Body of pancreas (tissue), 4 donors: ENCODE measurements around the gene APBA1. TPM values are rescaled to one million over a fixed set of nuclear protein-coding genes. Genes with fewer than 3 reads are reported as not detected.

Experiments used
- ATAC-seq: fragments of 150-250 bp; one replicate; pipeline ENCODE4 v1.9.1; 2016
- DNase-seq, 4 donors: peaks; one replicate each; pipeline ENCODE4 v3.0.0-alpha.2; 2019
- H3K27ac ChIP-seq, 4 donors: fragments of 200-600 bp; sonication (generic); 1 replicate in 3 of 4; 2 replicates in 1 of 4; pipeline versions ENCODE4 v1.5.1 to v1.6.1; 2016 to 2019; ENCODE audit warnings: mild to moderate bottlenecking in 1 of 4, mixed read lengths in 1 of 4, moderate library complexity in 1 of 4
- H3K27me3 ChIP-seq, 2 donors: fragments of 200-600 bp; sonication (generic); one replicate each; pipeline ENCODE4 v1.6.0; 2016; ENCODE audit warnings: mild to moderate bottlenecking in 1 of 2
- H3K36me3 ChIP-seq, 2 donors: fragments of 200-600 bp; sonication (generic); replicated peaks in 1 of 2; 2 replicates each; pipeline ENCODE4 v1.5.1; 2016; ENCODE audit warnings: low read depth in 2 of 2; ENCODE audit not compliant: insufficient read depth in 1 of 2
- H3K4me1 ChIP-seq: fragments of 200-600 bp; sonication (generic); one replicate; pipeline ENCODE4 v1.6.0; 2016
- H3K4me3 ChIP-seq, 2 donors: fragments of 200-600 bp; sonication (generic); 1 replicate in 1 of 2; 2 replicates in 1 of 2; pipeline ENCODE4 v1.5.1; 2016 to 2019
- H3K9me3 ChIP-seq, 3 donors: fragments of 200-600 bp; sonication (generic); 1 replicate in 2 of 3; 2 replicates in 1 of 3; pipeline ENCODE4 v1.5.1; 2016
- CTCF ChIP-seq, 7 experiments: fragments of 450-650 bp in 4 of 7; fragments of 200-600 bp in 3 of 7; sonication (generic) in 3 of 7; IDR thresholded peaks; one replicate each; pipeline ENCODE4 v1.5.1; 2016 to 2019; ENCODE audit warnings: antibody characterized with exemption in 7 of 7
- POLR2A ChIP-seq, 3 donors: fragments of 450-650 bp; IDR thresholded peaks; one replicate each; pipeline ENCODE4 v1.6.1; 2016; ENCODE audit warnings: antibody characterized with exemption in 3 of 3, mild to moderate bottlenecking in 2 of 3
- WGBS, 2 donors: methylation state at CpG; one replicate each; pipeline ENCODE4 v1.1.5; 2017; 5-methylcytosine and 5-hydroxymethylcytosine counted together
- intact Hi-C: fragments of 100-400 bp; cut with DNase I; formaldehyde crosslinking; loops from one replicate; pipeline ENCODE4 v1.15.1; 2023
- total RNA-seq, 2 donors: library from RNA; depleted of rRNA; stranded (reverse); fragments of >200 nt; gene quantifications; one replicate each; pipeline ENCODE4 v1.1.0, GENCODE V29; 2016

The APBA1 gene
- total RNA-seq, 2 donors from 2014 or later: 3.3 to 3.6 TPM

- intact Hi-C loops: no loop called here
- no peak for ATAC-seq
- WGBS, 2 donors: 90 to 91% methylated on average over 15 of the region's 15 CpGs
Observed at GRCh38 chr9:69456201-69456600, 216.0 kb downstream of the APBA1 start.

GRCh38 chr9:69455311-69455710 is 216.9 kb downstream of the APBA1 start:
- no peak overlapping the region for H3K4me3 ChIP-seq
- H3K4me1 ChIP-seq: no peaks in the 10 kb centered on the region
- no peak for TF ChIP-seq CTCF (IDR thresholded peaks at IDR 0.05)
- TF ChIP-seq POLR2A (IDR thresholded peaks at IDR 0.05): no peak
- H3K9me3 ChIP-seq: no peaks in the 10 kb centered on the region
- no peak overlapping the region for H3K27ac ChIP-seq
- 91% methylated on average over 2 of the region's 2 CpGs; no CpG with 5 or more reads in 1 of the 2 donors for WGBS, 2 donors
- no peaks in the 10 kb centered on the region for H3K36me3 ChIP-seq
- ATAC-seq (no peak), DNase-seq (no peak)
- no peaks in the 10 kb centered on the region for H3K27me3 ChIP-seq
- intact Hi-C loops: no loop called here

More at GRCh38 chr9:69456201-69456600, 216.0 kb downstream of the APBA1 start:
- H3K4me1 ChIP-seq: no peaks in the 10 kb centered on the region
- no peaks in the 10 kb centered on the region for H3K36me3 ChIP-seq
- no peaks in the 10 kb centered on the region for H3K9me3 ChIP-seq
- TF ChIP-seq CTCF (IDR thresholded peaks at IDR 0.05) (no peak), POLR2A (IDR thresholded peaks at IDR 0.05) (no peak)
- H3K27ac ChIP-seq: no peak overlapping the region
- H3K27me3 ChIP-seq: no peaks in the 10 kb centered on the region
- H3K4me3 ChIP-seq: no peak overlapping the region
- DNase-seq: no peak

- no peak for TF ChIP-seq CTCF (IDR thresholded peaks at IDR 0.05)
- TF ChIP-seq POLR2A (IDR thresholded peaks at IDR 0.05): no peak
Observed at GRCh38 chr9:69454321-69454720, 217.8 kb downstream of the APBA1 start.

GRCh38 chr9:69453746-69454145 is 218.4 kb downstream of the APBA1 start:
- ATAC-seq (no peak), DNase-seq (no peak)
- no peak overlapping the region for H3K4me3 ChIP-seq
- H3K27ac ChIP-seq: no peak overlapping the region
- no peaks in the 10 kb centered on the region for H3K9me3 ChIP-seq
- no peaks in the 10 kb centered on the region for H3K4me1 ChIP-seq
- 54 to 55% methylated on average over 2 of the region's 2 CpGs for WGBS, 2 donors
- TF ChIP-seq CTCF (IDR thresholded peaks at IDR 0.05) (no peak), POLR2A (IDR thresholded peaks at IDR 0.05) (no peak)
- H3K36me3 ChIP-seq: no peaks in the 10 kb centered on the region
- no peaks in the 10 kb centered on the region for H3K27me3 ChIP-seq
- intact Hi-C loops: no loop called here

More at GRCh38 chr9:69454321-69454720, 217.8 kb downstream of the APBA1 start:
- H3K9me3 ChIP-seq: no peaks in the 10 kb centered on the region
- no peak for ATAC-seq
- H3K27ac ChIP-seq: no peak overlapping the region
- intact Hi-C loops: no loop called here
- 53 to 56% methylated on average over 2 of the region's 2 CpGs for WGBS, 2 donors
- no peak for DNase-seq
- no peak overlapping the region for H3K4me3 ChIP-seq
- H3K36me3 ChIP-seq: no peaks in the 10 kb centered on the region
- no peaks in the 10 kb centered on the region for H3K4me1 ChIP-seq
- H3K27me3 ChIP-seq: no peaks in the 10 kb centered on the region

- TF ChIP-seq POLR2A (IDR thresholded peaks at IDR 0.05): no peak
- TF ChIP-seq CTCF (IDR thresholded peaks at IDR 0.05): no peak
- Histone ChIP-seq H3K9me3 (no peaks in the 10 kb centered on the region), H3K27ac (no peak overlapping the region), H3K4me1 (no peaks in the 10 kb centered on the region), H3K4me3 (no peak overlapping the region), H3K27me3 (no peaks in the 10 kb centered on the region), H3K36me3 (no peaks in the 10 kb centered on the region)
- ATAC-seq (no peak), DNase-seq (no peak)
- intact Hi-C loops: no loop called here
- WGBS, 2 donors: 79% methylated on average over 13 of the region's 13 CpGs
Observed at GRCh38 chr9:69452110-69452782, 219.9 kb downstream of the APBA1 start.
